SK-N-SH (cell line): ENCODE measurements around the gene MORC2. TPM values are rescaled to one million over a fixed set of nuclear protein-coding genes. Genes with fewer than 3 reads are reported as not detected.

Source experiments
- CTCF ChIA-PET: fragments of 300-600, 350-600 bp; formaldehyde crosslinking; extraction: SDS; loops from one replicate; lab custom pipeline; 2021; lab: Yijun Ruan, JAX
- POLR2A ChIA-PET: fragments of 350-600 bp; sonication (Branson Sonifier 250); formaldehyde crosslinking; extraction: SDS; loops from one replicate; lab custom pipeline; 2020; ENCODE audit warnings: antibody characterized with exemption, inconsistent platforms; lab: Yijun Ruan, JAX
- DNase-seq: peaks from one replicate; pipeline ENCODE4 v3.0.0; 2012
- H2AFZ ChIP-seq: fragments of 200-600 bp; sonication (generic); 2 replicates; pipeline ENCODE4 v1.8.1; 2016; ENCODE audit warnings: antibody characterized with exemption, mild to moderate bottlenecking, low read depth
- H3F3A ChIP-seq: fragments of 200-600 bp; sonication (generic); replicated peaks from 2 replicates; pipeline ENCODE3; 2016; ENCODE audit warnings: antibody characterized with exemption, mild to moderate bottlenecking; ENCODE audit not compliant: insufficient read depth
- H3K27ac ChIP-seq, 2 experiments: fragments of 200-500 bp in 1 of 2; fragments of 200-600 bp in 1 of 2; sonication (Bioruptor generic) in 1 of 2; sonication (generic), shearing (Covaris generic) in 1 of 2; 2 replicates each; pipeline versions ENCODE4 v1.5.1 to v1.6.1; 2014 to 2016; ENCODE audit warnings: low read depth in 2 of 2, inconsistent platforms in 1 of 2, low read length in 1 of 2, mild to moderate bottlenecking in 1 of 2, mixed read lengths in 1 of 2
- H3K27me3 ChIP-seq: fragments of 200-600 bp; sonication (generic), shearing (Covaris generic); 2 replicates; pipeline ENCODE4 v1.6.1; 2016; ENCODE audit warnings: mixed run types; ENCODE audit not compliant: insufficient read depth
- H3K36me3 ChIP-seq, 2 experiments: fragments of 200-500 bp in 1 of 2; fragments of 200-600 bp in 1 of 2; sonication (Bioruptor generic) in 1 of 2; sonication (generic) in 1 of 2; replicated peaks in 1 of 2; 2 replicates each; pipeline versions ENCODE3 to v1.5.1; 2014 to 2016; ENCODE audit warnings: low read length in 1 of 2, mild to moderate bottlenecking in 1 of 2; ENCODE audit not compliant: insufficient read depth in 2 of 2, control insufficient read depth in 1 of 2
- H3K4me1 ChIP-seq, 2 experiments: fragments of 200-500 bp in 1 of 2; fragments of 200-600 bp in 1 of 2; sonication (Bioruptor generic) in 1 of 2; sonication (generic), shearing (Covaris generic) in 1 of 2; 2 replicates each; pipeline versions ENCODE4 v1.5.1 to v1.6.1; 2014 to 2016; ENCODE audit warnings: low read depth in 1 of 2, low read length in 1 of 2, mixed run types in 1 of 2; ENCODE audit not compliant: insufficient read depth in 2 of 2, control insufficient read depth in 1 of 2
- H3K4me2 ChIP-seq: fragments of 200-600 bp; sonication (generic), shearing (Covaris generic); 2 replicates; pipeline ENCODE4 v1.6.1; 2017; ENCODE audit warnings: mixed run types
- H3K4me3 ChIP-seq, 2 experiments: fragments of 200-500 bp in 1 of 2; fragments of 200-600 bp in 1 of 2; sonication (Bioruptor generic) in 1 of 2; sonication (generic), shearing (Covaris generic) in 1 of 2; 2 replicates each; pipeline versions ENCODE4 v1.5.1 to v1.8.1; 2014 to 2016; ENCODE audit warnings: low read depth in 2 of 2, inconsistent platforms in 1 of 2, low read length in 1 of 2, mild to moderate bottlenecking in 1 of 2, mixed read lengths in 1 of 2, moderate library complexity in 1 of 2
- H3K79me2 ChIP-seq: fragments of 200-600 bp; sonication (generic); 2 replicates; pipeline ENCODE4 v1.8.1; 2017; ENCODE audit warnings: mild to moderate bottlenecking; ENCODE audit not compliant: insufficient read depth
- H3K9ac ChIP-seq: fragments of 200-600 bp; sonication (generic); 2 replicates; pipeline ENCODE4 v1.6.1; 2017; ENCODE audit warnings: mixed run types
- H3K9me2 ChIP-seq: fragments of 200-600 bp; sonication (generic); 2 replicates; pipeline ENCODE4 v1.6.1; 2017; ENCODE audit warnings: mixed run types
- H3K9me3 ChIP-seq: fragments of 200-600 bp; sonication (generic); 2 replicates; pipeline ENCODE4 v1.6.1; 2017; ENCODE audit warnings: mixed run types, mild to moderate bottlenecking, moderate library complexity
- H4K20me1 ChIP-seq: fragments of 200-600 bp; sonication (generic); 2 replicates; pipeline ENCODE4 v1.6.1; 2017; ENCODE audit warnings: mild to moderate bottlenecking, mixed run types; ENCODE audit not compliant: insufficient read depth
- EP300 ChIP-seq, 2 experiments: IDR thresholded peaks; 2 replicates each; pipeline versions ENCODE4 v1.4.0 to v1.6.1; 2012; ENCODE audit warnings: borderline replicate concordance in 1 of 2, low read depth in 1 of 2, low read length in 1 of 2
- FOXM1 ChIP-seq: IDR thresholded peaks from 2 replicates; pipeline ENCODE4 v1.4.0; 2012; ENCODE audit warnings: low read depth, mild to moderate bottlenecking
- GABPA ChIP-seq: IDR thresholded peaks from 2 replicates; pipeline ENCODE4 v1.4.0; 2012; ENCODE audit warnings: low read depth, mild to moderate bottlenecking
- IRF3 ChIP-seq: fragments of 150-350 bp; IDR thresholded peaks from 2 replicates; pipeline ENCODE4 v1.6.1; 2016; ENCODE audit warnings: mild to moderate bottlenecking, low read depth, low read length
- JUND ChIP-seq: IDR thresholded peaks from 2 replicates; pipeline ENCODE4 v1.4.0; 2012
- MEF2A ChIP-seq: IDR thresholded peaks from 2 replicates; pipeline ENCODE4 v1.4.0; 2012; ENCODE audit warnings: low read depth, borderline replicate concordance
- NFIC ChIP-seq: IDR thresholded peaks from 2 replicates; pipeline ENCODE4 v1.4.0; 2012; ENCODE audit warnings: borderline replicate concordance
- PBX3 ChIP-seq: IDR thresholded peaks from 2 replicates; pipeline ENCODE4; 2012
- RFX5 ChIP-seq: IDR thresholded peaks from 2 replicates; pipeline ENCODE4 v1.6.1; 2012; ENCODE audit warnings: mild to moderate bottlenecking, improper control_type of control experiment, low read length
- RXRA ChIP-seq: IDR thresholded peaks from 2 replicates; pipeline ENCODE4 v1.4.0; 2012; ENCODE audit warnings: low read depth, mild to moderate bottlenecking, borderline replicate concordance
- SMC3 ChIP-seq: IDR thresholded peaks from 2 replicates; pipeline ENCODE4 v1.6.1; 2012; ENCODE audit warnings: low read depth, low read length, improper control_type of control experiment
- TCF12 ChIP-seq: IDR thresholded peaks from 2 replicates; pipeline ENCODE4 v1.4.0; 2012
- TEAD4 ChIP-seq: IDR thresholded peaks from 2 replicates; pipeline ENCODE4 v1.4.0; 2012; ENCODE audit warnings: mild to moderate bottlenecking, borderline replicate concordance; ENCODE audit not compliant: insufficient read depth
- YY1 ChIP-seq: IDR thresholded peaks from 2 replicates; pipeline ENCODE4 v1.4.0; 2012; ENCODE audit warnings: low read depth, mild to moderate bottlenecking
- ZBTB33 ChIP-seq: IDR thresholded peaks from 2 replicates; pipeline ENCODE4 v1.4.0; 2012; ENCODE audit warnings: low read depth, borderline replicate concordance
- WGBS: methylation state at CpG from one replicate; pipeline ENCODE4 v1.1.6; 2017; ENCODE audit warnings: low lambda C conversion rate; 5-methylcytosine and 5-hydroxymethylcytosine counted together
- polyA plus RNA-seq, 3 experiments: library from polyadenylated mRNA; depleted of rRNA; stranded (reverse); fragments of >200 nt; gene quantifications; 2 replicates each; pipeline ENCODE4 v1.2.3, GENCODE V29; 2012
- TF ChIP-seq, protein P1 (sequence below): IDR thresholded peaks from 2 replicates; pipeline ENCODE4 v1.6.1; 2012; ENCODE audit warnings: mild to moderate bottlenecking, low read depth, low read length, moderate library complexity
- TF ChIP-seq, protein P2 (sequence below): fragments of 200-600 bp; sonication (generic); IDR thresholded peaks from 2 replicates; pipeline ENCODE4 v1.6.1; 2017; ENCODE audit warnings: antibody characterized with exemption, mild to moderate bottlenecking, moderate library complexity

The MORC2 gene
- polyA plus RNA-seq, 1 of the 3 experiments (the other 2 are of a cell fraction): 8.3 TPM

DNA sequence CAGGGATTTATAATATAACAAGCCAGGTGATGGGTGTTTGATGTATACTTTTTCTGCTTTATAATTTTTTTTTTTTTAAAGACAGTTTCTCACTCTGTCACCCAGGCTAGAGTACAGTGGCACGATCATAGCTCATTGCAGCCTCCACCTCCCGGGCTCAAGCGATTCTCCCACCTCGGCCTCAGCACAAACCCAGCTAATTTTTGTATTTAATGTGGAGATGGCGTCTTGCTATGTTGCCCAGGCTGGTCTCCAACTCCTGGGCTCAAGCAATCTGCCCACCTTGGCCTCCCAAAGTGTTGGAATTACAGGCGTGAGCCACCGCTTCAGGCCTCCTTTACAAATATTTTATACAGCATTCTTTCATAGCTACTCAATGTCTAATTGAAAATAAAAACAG, 48.6 kb downstream of the MORC2 start:
- Histone ChIP-seq H4K20me1 (no peaks in the 10 kb centered on the region), H3K4me1 (peaks cover 0 to 10% of the 10 kb centered on the region in 2 experiments; a peak in 1 of 4 replicates), H3F3A (no peaks in the 10 kb centered on the region), H3K9me3 (no peaks in the 10 kb centered on the region; the same call in 1 of the 2 replicates), H3K36me3 (no peaks in the 10 kb centered on the region), H2AFZ (no peak overlapping the region), H3K9me2 (no peaks in the 10 kb centered on the region), H3K4me2 (no peak overlapping the region), H3K9ac (no peak overlapping the region), H3K27ac (no peak overlapping the region), H3K79me2 (no peaks in the 10 kb centered on the region), H3K4me3 (peak overlapping the region in 1 of 2 experiments; percentile 23; a peak in 1 of 4 replicates), H3K27me3 (no peaks in the 10 kb centered on the region)
- CTCF ChIA-PET: interaction anchor here (0.6 to 8.7 kb wide), 50 partner anchors 10 to 475 kb away, joined by 3 to 170 read pairs (median 4); partner anchors contain the start of gene SLC35E4
- 70% methylated on average over 7 of the region's 7 CpGs for WGBS
- no peak for DNase-seq
- POLR2A ChIA-PET: no interaction called here
- TF ChIP-seq GABPA: no peak
- no peak for TF ChIP-seq EP300 (IDR thresholded peaks at IDR 0.05; ENCODE audit: borderline replicate concordance in 1 of 2, low read depth in 1 of 2, low read length in 1 of 2)
- TF ChIP-seq MEF2A: no peak
- TF ChIP-seq PBX3: no peak
- no peak for TF ChIP-seq SMC3
- TF ChIP-seq RXRA: no peak
- no peak for TF ChIP-seq RFX5
- no peak for TF ChIP-seq NFIC
- no peak for TF ChIP-seq JUND
- no peak for TF ChIP-seq TCF12
- TF ChIP-seq, protein P1, sequence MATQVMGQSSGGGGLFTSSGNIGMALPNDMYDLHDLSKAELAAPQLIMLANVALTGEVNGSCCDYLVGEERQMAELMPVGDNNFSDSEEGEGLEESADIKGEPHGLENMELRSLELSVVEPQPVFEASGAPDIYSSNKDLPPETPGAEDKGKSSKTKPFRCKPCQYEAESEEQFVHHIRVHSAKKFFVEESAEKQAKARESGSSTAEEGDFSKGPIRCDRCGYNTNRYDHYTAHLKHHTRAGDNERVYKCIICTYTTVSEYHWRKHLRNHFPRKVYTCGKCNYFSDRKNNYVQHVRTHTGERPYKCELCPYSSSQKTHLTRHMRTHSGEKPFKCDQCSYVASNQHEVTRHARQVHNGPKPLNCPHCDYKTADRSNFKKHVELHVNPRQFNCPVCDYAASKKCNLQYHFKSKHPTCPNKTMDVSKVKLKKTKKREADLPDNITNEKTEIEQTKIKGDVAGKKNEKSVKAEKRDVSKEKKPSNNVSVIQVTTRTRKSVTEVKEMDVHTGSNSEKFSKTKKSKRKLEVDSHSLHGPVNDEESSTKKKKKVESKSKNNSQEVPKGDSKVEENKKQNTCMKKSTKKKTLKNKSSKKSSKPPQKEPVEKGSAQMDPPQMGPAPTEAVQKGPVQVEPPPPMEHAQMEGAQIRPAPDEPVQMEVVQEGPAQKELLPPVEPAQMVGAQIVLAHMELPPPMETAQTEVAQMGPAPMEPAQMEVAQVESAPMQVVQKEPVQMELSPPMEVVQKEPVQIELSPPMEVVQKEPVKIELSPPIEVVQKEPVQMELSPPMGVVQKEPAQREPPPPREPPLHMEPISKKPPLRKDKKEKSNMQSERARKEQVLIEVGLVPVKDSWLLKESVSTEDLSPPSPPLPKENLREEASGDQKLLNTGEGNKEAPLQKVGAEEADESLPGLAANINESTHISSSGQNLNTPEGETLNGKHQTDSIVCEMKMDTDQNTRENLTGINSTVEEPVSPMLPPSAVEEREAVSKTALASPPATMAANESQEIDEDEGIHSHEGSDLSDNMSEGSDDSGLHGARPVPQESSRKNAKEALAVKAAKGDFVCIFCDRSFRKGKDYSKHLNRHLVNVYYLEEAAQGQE: no peak
- TF ChIP-seq, protein P2, sequence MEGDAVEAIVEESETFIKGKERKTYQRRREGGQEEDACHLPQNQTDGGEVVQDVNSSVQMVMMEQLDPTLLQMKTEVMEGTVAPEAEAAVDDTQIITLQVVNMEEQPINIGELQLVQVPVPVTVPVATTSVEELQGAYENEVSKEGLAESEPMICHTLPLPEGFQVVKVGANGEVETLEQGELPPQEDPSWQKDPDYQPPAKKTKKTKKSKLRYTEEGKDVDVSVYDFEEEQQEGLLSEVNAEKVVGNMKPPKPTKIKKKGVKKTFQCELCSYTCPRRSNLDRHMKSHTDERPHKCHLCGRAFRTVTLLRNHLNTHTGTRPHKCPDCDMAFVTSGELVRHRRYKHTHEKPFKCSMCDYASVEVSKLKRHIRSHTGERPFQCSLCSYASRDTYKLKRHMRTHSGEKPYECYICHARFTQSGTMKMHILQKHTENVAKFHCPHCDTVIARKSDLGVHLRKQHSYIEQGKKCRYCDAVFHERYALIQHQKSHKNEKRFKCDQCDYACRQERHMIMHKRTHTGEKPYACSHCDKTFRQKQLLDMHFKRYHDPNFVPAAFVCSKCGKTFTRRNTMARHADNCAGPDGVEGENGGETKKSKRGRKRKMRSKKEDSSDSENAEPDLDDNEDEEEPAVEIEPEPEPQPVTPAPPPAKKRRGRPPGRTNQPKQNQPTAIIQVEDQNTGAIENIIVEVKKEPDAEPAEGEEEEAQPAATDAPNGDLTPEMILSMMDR: no peak
- TF ChIP-seq ZBTB33: no peak
- TF ChIP-seq YY1: no peak
- TF ChIP-seq IRF3: no peak
- no peak for TF ChIP-seq FOXM1
- no peak for TF ChIP-seq TEAD4
